Breast epithelium (tissue), 4 donors: Measurements from ENCODE around the gene RPS26. TPM values are rescaled to one million over a fixed set of nuclear protein-coding genes. Genes with fewer than 3 reads are reported as not detected.
"Not testable (repeated sequence)": the region's sequence is repeated elsewhere in the genome, so short reads cannot be mapped to it uniquely, and the experiment has no call there.

ENCODE experiments used
- DNase-seq, 2 donors: peaks; one replicate each; pipeline ENCODE4 v3.0.0-alpha.2; 2019; ENCODE audit warnings: low spot score in 2 of 2
- H3K27ac ChIP-seq, 2 donors: fragments of 200-600 bp; sonication (generic) in 1 of 2; one replicate each; pipeline ENCODE4 v1.5.1; 2016 to 2019; ENCODE audit warnings: mild to moderate bottlenecking in 1 of 2
- H3K27me3 ChIP-seq, 2 donors: fragments of 200-600 bp; sonication (generic) in 1 of 2; one replicate each; pipeline versions ENCODE4 v1.5.1 to v1.6.0; 2017 to 2019; ENCODE audit warnings: control low read depth in 1 of 2, mild to moderate bottlenecking in 1 of 2
- H3K36me3 ChIP-seq: fragments of 200-600 bp; one replicate; pipeline ENCODE4 v1.5.1; 2019
- H3K4me1 ChIP-seq, 2 donors: fragments of 200-600 bp; sonication (generic); one replicate each; pipeline ENCODE4 v1.5.1; 2016 to 2019; ENCODE audit warnings: control low read depth in 1 of 2
- H3K4me3 ChIP-seq, 3 donors: fragments of 200-600 bp; sonication (generic); 1 replicate in 2 of 3; 2 replicates in 1 of 3; pipeline ENCODE4 v1.5.1; 2016 to 2019; ENCODE audit warnings: mild to moderate bottlenecking in 3 of 3, moderate library complexity in 2 of 3
- H3K9me3 ChIP-seq, 2 donors: fragments of 200-600 bp; sonication (generic) in 1 of 2; one replicate each; pipeline ENCODE4 v1.5.1; 2016 to 2019; ENCODE audit warnings: control low read depth in 1 of 2
- POLR2A ChIP-seq: fragments of 450-650 bp; IDR thresholded peaks from one replicate; pipeline ENCODE4 v1.6.1; 2016; ENCODE audit warnings: antibody characterized with exemption, mild to moderate bottlenecking, moderate library complexity
- POLR2AphosphoS5 ChIP-seq, 3 donors: sonication (generic); formaldehyde crosslinking; IDR thresholded peaks; one replicate each; pipeline ENCODE4 v1.6.1; 2017; ENCODE audit warnings: antibody characterized with exemption in 3 of 3
- intact Hi-C: fragments of 100-400 bp; cut with DNase I; formaldehyde crosslinking; loops from one replicate; pipeline ENCODE4 v1.15.1; 2023; ENCODE audit warnings: low total_unique reads
- total RNA-seq, 3 donors: library from RNA; depleted of rRNA; stranded (reverse); fragments of >200 nt; gene quantifications; one replicate each; pipeline ENCODE4 v1.1.0, GENCODE V29; 2016
- TF ChIP-seq, protein P1 (sequence below), 3 donors: fragments of 450-650 bp; IDR thresholded peaks; one replicate each; pipeline ENCODE4 v1.5.1; 2016 to 2017; ENCODE audit warnings: antibody characterized with exemption in 3 of 3, mild to moderate bottlenecking in 3 of 3, moderate library complexity in 3 of 3

RPS26 gene
- total RNA-seq, 3 donors from 2014 or later: 557 to 1,840 (median 572) TPM

DNA sequence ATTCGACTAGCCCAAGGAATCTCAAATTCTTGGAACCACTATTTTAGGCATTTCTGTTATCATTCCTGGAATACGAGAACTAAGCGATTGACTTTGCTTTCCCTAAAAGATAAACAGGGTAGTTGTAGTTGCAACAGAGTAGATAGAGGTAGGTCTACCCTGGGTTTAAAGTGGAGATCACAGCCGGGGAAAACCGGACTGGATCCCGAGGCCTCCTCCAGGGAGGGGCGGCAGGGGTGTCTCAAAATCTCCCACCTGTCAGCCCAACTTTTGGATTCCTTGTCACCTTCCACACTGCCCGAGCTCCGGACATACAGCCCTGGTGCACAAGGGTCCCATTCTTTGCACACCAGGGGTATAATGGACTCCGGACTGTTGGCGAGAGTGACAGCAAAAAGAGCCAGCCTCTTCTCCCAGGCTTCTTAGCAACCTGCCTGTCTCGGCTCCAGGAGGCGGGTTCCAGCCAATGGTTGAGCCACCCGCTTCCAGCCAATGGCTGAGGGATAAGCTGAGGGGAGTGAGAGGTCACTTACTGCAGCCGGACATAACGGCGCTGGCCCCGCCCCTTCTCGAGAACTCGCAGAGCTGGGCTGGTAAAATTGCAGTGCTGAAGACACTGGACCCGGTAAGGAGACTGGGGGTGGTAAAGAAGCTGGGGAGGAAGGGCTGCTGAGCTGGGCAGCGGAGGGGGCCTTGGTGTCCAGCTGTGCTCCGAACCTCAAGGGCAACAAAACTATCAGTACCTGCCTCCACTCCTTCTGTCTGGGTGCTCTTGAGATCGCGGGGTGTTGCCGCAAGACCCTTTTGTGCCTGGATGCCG lies 44.8 kb upstream of the RPS26 start, which contains the start of gene SUOX:
Gene SUOX, plus strand, starts transcription at position 562 of the 820 bp plus-strand sequence. CDS start 4,946 bp downstream, outside the sequence.
- intact Hi-C loops: no loop called here
- DNase-seq: peak; percentile 97
- no peaks in the 10 kb centered on the region for H3K9me3 ChIP-seq
- H3K4me1 ChIP-seq: no peaks in the 10 kb centered on the region
- H3K27ac ChIP-seq: peak within 1 kb of the TSS; percentile 70 to 91
- no peaks in the 10 kb centered on the region for H3K27me3 ChIP-seq
- peaks cover 10% of the 10 kb centered on the region for H3K36me3 ChIP-seq
- H3K4me3 ChIP-seq: peak within 1 kb of the TSS; percentile 58 to 81 (median 65)
- peak; percentile 31 to 65 (median 52) for TF ChIP-seq POLR2AphosphoS5 (IDR thresholded peaks at IDR 0.05)
- peak; percentile 18 for TF ChIP-seq POLR2A
- TF ChIP-seq, protein P1, sequence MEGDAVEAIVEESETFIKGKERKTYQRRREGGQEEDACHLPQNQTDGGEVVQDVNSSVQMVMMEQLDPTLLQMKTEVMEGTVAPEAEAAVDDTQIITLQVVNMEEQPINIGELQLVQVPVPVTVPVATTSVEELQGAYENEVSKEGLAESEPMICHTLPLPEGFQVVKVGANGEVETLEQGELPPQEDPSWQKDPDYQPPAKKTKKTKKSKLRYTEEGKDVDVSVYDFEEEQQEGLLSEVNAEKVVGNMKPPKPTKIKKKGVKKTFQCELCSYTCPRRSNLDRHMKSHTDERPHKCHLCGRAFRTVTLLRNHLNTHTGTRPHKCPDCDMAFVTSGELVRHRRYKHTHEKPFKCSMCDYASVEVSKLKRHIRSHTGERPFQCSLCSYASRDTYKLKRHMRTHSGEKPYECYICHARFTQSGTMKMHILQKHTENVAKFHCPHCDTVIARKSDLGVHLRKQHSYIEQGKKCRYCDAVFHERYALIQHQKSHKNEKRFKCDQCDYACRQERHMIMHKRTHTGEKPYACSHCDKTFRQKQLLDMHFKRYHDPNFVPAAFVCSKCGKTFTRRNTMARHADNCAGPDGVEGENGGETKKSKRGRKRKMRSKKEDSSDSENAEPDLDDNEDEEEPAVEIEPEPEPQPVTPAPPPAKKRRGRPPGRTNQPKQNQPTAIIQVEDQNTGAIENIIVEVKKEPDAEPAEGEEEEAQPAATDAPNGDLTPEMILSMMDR (IDR thresholded peaks at IDR 0.05): no peak

DNA sequence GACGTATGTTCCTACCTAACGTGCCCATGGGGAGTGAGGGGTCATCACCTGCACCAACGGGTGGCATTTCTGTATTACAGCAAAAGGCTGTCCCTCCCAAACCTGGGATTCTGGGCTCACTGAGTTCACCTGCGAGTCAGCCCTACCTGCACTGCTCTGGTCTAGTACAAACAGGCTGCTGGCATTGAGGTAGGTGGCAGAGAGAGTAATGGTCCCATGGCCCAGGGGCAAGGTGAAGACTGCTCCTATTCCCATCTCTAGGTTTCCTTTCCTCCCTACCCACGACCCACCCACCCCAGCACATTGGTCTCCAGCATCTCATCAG lies 44.2 kb upstream of the RPS26 start:
- peak in 1 of 2 donors; percentile 25 for DNase-seq
- no peaks in the 10 kb centered on the region for H3K27me3 ChIP-seq
- no peaks in the 10 kb centered on the region for H3K4me1 ChIP-seq
- intact Hi-C loops: no loop called here
- H3K27ac ChIP-seq: peak overlapping the region; percentile 70 to 91
- TF ChIP-seq POLR2A (no peak), POLR2AphosphoS5 (IDR thresholded peaks at IDR 0.05) (no peak)
- TF ChIP-seq, protein P1 (IDR thresholded peaks at IDR 0.05): no peak
- H3K36me3 ChIP-seq: peaks cover 5% of the 10 kb centered on the region
- no peaks in the 10 kb centered on the region for H3K9me3 ChIP-seq
- peak overlapping the region; percentile 58 to 81 (median 65) for H3K4me3 ChIP-seq

DNA sequence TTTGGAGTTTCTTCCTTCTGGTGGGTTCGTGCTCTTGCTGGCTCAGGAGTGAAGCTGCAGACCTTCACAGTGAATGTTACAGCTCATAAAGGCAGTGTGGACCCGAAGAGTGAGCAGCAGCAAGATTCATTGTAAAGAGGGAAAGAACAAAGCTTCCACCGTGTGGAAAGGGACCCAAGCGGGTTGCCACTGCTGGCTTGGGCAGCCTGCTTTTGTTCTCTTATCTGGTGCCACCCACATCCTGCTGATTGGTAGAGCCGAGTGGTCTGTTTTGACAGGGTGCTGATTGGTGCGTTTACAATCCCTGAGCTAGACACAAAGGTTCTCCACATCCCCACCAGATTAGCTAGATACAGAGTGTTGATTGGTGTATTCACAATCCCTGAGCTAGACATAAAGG lies 42.2 kb upstream of the RPS26 start:
- DNase-seq, H3K36me3 ChIP-seq, H3K27ac ChIP-seq, intact Hi-C loops, H3K4me3 ChIP-seq, H3K27me3 ChIP-seq, H3K9me3 ChIP-seq, H3K4me1 ChIP-seq: not testable (repeated sequence)

DNA sequence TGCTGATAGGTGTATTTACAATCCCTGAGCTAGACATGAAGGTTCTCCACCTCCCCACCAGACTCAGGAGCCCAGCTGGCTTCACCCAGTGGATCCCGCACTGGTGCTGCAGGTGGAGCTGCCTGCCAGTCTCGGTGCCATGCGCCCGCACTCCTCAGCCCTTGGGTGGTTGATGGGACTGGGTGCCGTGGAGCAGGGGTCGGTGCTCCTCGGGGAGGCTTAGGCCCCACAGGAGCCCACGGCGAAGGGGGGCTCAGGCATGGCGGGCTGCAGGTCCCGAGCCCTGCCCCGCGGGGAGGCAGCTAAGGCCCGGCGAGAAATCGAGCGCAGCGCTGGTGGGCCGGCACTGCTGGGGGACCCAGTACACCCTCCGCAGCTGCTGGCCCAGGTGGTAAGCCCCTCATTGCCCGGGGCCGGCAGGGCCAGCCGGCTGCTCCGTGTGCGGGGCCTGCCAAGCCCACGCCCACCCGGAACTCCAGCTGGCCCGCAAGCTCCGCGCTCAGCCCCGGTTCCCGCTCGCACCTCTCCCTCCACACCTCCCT lies 41.6 kb upstream of the RPS26 start:
- H3K36me3 ChIP-seq, H3K9me3 ChIP-seq, intact Hi-C loops, H3K27me3 ChIP-seq, DNase-seq, H3K4me3 ChIP-seq, H3K4me1 ChIP-seq, H3K27ac ChIP-seq: not testable (repeated sequence)

DNA sequence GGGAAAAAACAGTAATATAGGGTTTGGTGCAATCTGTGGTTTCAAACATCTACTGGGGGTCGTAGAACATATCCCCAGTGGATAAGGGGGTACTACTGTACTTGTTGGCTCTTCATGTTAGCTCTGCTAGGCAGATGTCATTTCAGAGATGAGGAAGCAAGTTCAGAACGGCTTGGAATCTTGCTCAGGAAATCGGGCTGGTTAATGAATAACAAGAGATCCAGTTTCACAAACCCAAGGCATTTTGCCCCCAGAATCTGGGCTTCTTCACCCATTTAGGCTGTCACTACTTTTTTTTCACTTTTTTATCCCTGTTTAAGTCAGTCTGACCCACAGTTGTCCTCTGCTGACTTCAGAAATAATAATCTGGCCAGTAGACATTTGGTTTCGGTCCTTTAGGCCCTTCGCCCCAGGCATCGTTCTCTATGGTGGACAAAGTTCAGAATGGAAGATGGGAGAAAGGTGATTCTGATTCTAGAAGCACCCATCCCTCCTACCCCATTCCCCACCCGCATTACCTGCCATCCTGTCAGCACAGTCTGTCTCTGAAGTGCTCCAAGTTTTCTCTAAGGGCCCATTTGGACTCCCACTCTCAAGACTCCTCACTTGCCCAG lies 40.1 kb upstream of the RPS26 start:
- no peaks in the 10 kb centered on the region for H3K9me3 ChIP-seq
- TF ChIP-seq, protein P1 (IDR thresholded peaks at IDR 0.05): no peak
- TF ChIP-seq POLR2AphosphoS5 (IDR thresholded peaks at IDR 0.05) (no peak), POLR2A (no peak)
- H3K4me1 ChIP-seq: no peaks in the 10 kb centered on the region
- no peaks in the 10 kb centered on the region for H3K36me3 ChIP-seq
- no peak for DNase-seq
- intact Hi-C loops: no loop called here
- H3K4me3 ChIP-seq: no peak overlapping the region
- no peak overlapping the region for H3K27ac ChIP-seq
- no peaks in the 10 kb centered on the region for H3K27me3 ChIP-seq

DNA sequence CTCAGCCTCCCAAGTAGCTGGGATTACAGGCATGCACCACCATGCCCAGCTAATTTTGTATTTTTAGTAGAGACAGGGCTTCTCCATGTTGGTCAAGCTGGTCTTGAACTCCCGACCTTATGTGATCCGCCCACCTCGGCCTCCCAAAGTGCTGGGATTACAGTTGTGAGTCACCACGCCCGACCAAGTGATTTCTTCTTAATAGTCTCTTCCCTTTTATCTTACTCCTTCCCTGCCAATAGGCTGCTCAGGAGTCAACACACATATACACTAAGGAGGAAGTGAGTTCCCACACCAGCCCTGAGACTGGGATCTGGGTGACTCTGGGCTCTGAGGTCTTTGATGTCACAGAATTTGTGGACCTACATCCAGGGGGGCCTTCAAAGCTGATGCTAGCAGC lies 38.3 kb upstream of the RPS26 start:
- intact Hi-C loops, DNase-seq, H3K9me3 ChIP-seq, H3K36me3 ChIP-seq, H3K4me3 ChIP-seq, H3K4me1 ChIP-seq, H3K27ac ChIP-seq, H3K27me3 ChIP-seq: not testable (repeated sequence)
